ENCODE measurements around the gene SH2D2A.

The SH2D2A gene

DNA sequence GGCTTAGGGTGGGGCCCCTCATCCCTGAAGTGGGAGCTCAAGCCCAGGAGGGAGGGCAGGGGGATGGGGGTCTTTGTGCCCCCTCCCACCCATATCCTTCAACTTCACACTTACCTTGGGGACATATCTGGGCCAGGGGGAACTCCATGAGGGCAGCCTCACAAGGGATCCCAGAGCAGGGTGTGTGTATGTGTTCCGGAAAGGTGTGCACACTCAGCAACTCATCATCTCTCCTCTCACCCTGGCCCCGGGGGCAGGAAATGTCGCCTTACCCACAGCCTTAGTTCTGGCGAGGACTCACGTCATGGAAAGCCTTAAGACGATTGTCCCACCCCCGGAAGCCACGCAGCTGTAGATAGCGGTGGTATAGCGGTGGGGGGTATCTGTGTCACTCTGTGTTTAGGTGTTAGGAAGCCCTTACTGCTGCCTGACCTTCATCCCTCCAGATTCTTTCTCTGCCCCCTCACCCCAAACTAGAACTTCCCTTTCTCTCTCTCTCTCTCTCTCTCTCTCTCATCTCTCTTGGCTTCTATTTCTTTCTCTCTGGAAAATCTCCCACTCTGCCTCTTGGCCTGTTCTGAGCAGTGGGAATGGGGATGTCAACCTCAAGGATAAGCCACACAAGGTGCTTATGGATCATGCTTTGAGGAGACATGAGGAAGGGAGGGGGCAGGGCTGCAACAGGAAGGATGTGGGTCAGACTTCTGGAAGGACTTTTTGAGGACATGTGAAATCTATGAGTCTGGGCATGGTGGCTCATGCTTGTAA is at the start of gene SH2D2A:
TSS of gene SH2D2A (minus strand) at position 288 of the 768 bp plus-strand sequence. CDS start at position 148, 140 bp downstream.
- no peak for DNase-seq (ENCODE audit: low read depth in 2 of 2)

DNA sequence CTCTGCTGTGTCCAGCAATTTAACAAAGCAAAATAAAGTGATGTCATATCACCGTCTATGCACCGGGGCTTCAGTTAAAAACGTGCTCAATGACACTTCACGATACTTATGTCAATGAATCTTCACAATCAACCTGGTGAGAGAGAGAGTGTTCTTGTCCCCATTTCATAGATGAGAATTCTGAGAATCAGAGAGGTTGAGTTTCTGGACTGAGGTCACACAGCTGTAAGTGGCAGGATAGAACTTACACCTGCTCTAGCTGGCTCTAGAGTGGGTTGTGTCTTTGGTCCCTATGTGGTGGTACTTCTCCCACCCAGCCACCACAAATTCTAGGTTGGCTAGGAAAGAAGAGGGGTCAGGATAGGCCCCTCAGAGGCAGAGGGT is 49.2 kb upstream of the SH2D2A start:
- no peak for DNase-seq (ENCODE audit: low read depth in 2 of 2)

DNA sequence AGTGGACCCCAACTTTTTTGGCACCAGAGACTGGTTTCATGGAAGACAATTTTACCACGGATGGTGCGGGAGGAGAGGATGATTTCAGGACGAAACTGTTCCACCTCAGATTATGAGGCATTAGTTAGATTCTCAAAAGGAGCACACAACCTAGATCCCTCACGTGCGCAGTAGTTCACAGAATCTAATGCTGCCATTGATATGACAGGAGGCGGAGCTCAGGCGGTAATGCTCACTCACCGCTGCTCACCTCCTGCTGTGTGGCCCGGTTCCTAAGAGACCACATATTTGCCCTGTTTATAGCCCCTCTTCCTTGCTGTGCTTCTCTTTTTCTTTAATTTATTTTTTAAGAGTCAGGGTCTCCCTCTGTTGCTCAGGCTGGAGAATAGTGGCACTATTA is 48.6 kb upstream of the SH2D2A start:
- DNase-seq (ENCODE audit: low read depth in 2 of 2): no peak

DNA sequence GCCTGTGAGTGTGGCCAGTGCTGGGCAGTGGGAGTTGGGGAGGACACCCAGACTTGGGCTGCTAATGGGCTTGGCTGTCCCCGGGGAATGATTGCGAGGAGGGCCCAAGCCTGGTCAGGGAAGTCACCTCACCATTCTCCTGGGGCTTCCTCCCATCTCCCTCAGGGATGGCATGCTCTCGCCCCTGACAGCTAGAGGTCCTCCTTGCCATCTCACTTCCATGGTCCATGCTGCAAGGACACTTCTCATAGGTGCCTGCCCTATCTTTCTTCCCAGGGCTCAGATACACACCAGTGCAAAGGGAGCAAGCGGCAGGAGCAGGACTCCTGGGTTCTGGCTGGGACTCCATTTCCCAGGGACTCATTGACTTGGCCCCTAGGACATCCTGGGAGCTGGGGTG is 48.1 kb upstream of the SH2D2A start:
- no peak for DNase-seq (ENCODE audit: low read depth in 2 of 2)

DNA sequence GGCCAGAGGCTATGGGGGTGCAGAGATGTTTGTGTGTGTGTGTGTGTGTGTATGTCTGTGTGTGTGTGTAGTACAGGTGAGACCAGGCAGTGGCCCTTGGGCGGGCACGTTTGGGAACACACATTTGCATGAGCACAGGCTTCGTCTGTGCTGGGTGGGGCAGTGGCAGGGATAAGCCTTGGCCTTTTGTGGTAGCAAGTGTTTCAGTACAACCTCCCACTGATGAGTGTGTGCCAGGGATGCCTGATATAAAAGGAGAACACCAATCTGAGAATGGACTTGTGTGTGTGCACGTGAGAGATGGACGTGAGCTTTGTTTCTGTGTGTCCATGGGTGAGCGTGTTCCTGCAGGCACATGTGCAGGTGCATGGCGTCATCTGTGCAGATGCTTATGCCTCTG is 47.0 kb upstream of the SH2D2A start:
- DNase-seq (ENCODE audit: low read depth in 2 of 2): no peak

DNA sequence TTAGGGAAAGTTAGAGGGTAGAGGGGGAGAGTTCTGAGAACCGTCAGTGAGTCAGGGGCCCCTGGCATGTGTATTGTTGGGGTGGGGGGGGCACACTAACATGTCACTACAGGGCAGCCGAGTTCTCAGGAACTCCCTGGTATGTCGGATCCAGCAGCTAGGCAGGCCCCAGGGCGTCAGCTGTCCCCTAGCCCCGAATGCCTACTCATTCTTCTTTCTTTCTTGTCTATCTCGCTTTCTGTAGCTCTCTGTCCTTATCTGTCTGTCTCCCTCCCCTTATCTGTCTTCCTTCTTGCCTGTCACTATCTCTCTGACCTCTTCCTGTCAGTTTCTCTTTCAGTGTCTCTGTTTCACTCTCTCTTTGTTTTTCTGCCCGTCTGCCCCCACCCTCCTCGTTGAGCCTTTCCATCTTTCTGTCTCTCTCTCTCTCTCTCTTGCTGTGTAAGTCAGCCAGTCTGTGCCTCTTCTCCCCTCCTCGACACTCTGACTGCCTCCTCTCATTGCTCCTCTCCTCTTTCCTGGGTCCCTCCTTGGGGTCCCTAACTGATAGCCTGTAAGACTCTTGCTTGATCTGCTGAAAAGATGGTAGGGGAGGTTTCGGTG is 46.5 kb upstream of the SH2D2A start:
- DNase-seq (ENCODE audit: low read depth in 2 of 2): no peak

DNA sequence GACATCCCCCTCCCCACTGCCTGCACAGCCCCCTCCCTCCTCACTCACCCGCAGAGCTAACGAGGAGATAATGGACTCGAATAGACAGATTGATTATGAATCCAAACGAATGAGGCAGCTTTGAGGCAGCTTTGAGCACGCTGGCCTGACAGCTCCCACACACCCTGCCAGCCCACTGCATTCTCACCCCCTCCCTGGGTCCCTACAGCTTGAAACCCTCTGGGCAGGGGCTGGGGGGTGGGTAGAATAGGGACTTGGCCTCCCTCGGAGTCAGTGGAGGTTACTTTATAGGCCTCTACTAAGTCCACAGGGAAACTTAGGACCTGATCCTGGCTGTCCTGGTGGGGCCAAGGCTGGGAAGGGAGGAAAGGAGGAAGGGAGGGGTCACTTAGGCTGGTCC is 45.9 kb upstream of the SH2D2A start:
- no peak for DNase-seq (ENCODE audit: low read depth in 2 of 2)

DNA sequence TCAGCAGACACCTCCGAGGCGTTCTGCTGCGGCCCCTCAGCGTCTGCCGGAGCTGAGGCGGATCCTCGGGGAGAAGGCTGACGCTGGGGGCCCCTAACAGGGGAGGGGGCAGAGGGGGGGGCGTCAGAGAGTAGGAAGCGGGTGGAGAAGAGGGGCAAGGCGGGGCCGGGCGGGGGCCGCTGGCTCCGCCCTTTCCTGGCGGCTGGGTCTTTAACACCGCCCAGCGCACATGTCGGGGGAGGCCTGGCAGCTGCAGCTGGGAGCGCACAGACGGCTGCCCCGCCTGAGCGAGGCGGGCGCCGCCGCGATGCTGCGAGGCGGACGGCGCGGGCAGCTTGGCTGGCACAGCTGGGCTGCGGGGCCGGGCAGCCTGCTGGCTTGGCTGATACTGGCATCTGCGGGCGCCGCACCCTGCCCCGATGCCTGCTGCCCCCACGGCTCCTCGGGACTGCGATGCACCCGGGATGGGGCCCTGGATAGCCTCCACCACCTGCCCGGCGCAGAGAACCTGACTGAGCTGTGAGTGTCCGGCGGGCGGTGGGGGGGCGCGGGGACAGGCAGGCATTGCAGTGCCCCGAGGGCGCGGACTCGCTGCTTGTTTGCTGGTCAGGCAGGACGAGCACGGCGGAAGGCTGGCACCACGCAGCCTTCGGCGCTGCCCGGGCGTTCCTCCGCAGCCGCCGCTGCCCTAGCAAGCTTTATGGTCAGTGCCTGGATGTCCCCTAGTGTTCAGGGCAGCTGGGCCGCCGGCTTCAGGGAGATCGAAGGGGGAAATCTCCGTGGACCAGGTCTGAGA is 44.2 kb upstream of the SH2D2A start, which contains the start of gene NTRK1:
TSS of gene NTRK1 (plus strand) at position 238 of the 796 bp plus-strand sequence. CDS start at position 308, 70 bp downstream.
- DNase-seq (ENCODE audit: low read depth in 2 of 2): no peak

DNA sequence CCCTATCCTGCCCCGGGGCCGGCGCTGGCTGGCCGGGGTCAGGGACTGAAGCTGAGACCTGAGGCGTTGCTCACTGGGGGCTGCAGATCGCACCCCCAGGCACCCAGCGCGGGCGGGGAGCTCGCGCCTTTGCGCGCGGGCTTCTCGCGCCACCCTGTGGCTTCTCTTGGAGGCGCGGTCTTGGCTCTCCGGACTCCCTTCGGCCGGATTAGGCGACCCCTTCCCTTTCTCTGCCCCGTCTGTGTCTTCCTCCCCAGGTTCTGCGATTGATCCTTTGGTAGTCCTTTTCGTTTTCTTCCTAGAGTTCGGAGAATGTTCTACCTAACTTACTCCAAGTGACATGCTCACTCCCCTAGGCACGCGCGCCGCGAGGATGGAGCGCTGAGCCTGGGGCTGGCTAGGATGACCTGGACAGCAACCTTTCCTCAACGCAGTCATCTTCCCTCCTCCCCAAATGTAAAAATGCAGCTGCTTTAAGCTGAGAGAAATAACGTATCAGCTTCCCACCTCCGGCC is 43.5 kb upstream of the SH2D2A start:
- DNase-seq (ENCODE audit: low read depth in 2 of 2): no peak

DNA sequence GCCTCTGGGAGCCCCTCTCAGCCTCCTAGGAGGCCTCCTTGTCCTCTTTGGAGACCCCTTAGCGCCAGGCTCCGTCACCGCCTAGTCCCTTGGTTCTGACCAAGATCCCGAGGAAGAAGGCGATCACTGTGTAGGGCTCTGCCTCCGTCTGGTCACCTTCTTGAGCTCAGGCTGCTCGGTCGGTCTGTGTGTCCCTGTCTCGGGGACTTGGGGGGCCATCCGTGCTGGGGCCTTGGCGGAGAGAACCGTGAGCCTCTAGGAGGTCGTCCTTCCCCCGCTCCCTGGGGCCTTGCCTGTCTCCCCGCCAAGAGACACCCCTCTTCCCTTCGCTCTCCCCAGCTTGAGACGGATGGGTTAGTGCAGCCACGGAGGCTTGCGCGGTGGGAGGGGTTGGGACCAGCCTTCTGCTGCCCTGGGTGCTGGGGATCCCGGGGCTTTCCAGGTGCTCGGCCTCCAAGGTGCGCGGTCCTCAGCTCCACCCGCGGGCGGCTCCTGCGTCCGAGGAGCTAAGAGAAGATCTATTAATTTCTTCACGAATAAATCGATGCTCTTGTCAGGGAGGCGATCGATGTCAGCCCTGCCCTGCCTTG is 43.0 kb upstream of the SH2D2A start:
- DNase-seq (ENCODE audit: low read depth in 2 of 2): no peak

DNA sequence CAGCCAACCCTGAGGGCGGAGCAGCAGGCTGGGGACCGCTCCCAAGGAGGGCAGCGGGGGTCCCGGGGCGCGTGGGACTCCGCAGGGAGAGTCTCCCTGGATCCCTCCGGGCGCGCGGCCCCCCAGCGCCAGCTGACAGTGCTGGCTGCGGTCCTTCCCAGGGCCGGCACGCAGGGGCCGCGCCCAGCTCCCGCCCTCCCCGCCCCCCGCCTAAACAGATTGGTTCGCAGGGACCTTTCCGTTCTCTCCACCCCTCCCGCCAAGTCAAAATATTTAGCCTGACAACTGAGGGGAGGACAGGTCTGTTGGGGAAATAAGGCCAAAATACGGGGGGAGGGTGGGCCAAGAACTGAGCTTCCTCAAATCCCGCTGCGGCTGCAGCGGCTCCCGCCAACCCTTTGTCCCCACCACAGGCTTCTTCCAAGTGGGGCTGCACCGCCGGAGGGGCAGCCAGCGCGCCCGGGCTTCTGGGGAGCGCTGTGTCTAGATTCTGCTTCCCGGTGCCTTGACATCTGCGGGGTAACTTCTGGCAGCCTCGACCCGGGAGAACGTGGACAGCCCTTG is 42.4 kb upstream of the SH2D2A start, which contains the start of gene INSRR:
TSS of gene INSRR (minus strand) at position 159 of the 564 bp plus-strand sequence. CDS start 496 bp downstream, outside the sequence.
- DNase-seq (ENCODE audit: low read depth in 2 of 2): no peak

DNA sequence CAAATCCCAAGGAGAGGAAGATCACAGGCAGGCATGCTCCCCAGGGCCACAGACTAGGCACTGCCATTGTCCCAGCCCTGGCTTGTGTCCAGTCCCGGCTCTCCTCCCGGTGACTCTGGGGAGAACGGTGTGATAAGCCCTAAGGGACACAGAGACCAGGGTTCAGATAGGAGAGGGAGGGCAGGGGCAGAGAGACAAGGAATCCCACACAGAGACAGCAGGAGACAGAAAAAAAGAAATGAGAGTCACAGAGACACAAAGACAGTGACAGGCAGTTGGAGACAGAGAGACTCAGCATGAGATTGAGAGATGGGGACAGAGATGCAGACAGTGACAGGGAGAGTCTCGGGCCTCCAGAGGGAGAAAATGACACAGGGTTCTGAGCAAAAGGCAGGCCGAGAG is 41.9 kb upstream of the SH2D2A start:
- no peak for DNase-seq (ENCODE audit: low read depth in 2 of 2)

DNA sequence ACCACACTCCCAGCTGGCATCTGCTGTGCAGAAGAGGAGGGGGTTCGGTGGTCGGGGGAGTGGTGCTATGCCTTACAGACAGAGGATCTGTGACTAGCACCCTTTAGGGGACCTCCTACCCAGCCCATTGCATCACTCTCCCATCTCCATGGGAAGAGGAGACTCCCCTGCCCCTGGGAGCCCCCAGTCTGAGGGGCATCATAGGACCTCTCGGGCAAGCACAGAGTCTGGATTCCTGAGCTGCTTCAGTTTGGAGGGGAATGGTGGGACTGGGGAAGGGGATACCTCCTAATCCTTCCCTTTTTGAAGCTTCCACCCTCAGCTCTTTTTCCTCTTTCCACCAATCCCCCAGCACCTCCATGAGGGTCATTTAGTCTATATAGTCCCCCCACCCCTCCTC is 40.9 kb upstream of the SH2D2A start:
- no peak for DNase-seq (ENCODE audit: low read depth in 2 of 2)

DNA sequence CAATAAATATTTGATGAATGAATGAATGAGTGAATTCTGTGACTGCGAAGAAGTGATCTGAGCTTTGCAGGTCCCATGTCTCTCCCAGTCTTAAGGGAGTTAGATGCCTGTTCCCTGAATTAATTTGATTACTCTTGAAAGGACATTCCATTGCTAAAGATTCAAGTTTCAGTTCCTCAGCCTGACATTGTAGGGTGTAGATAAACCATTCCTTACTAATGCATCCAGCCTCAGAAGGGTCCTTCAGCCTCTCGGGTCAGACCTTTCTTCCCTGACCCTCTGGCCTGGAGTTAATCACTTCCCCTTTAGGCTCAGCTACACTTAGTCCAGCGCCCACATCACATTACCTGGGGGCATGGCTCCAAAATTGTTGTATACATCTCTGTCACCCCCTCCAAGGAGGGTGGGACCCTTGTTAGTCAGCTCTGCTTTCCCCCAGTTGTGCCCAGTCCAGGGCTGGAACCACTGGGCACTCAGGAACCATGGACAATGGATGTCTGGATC is 39.7 kb upstream of the SH2D2A start:
- DNase-seq (ENCODE audit: low read depth in 2 of 2): no peak

DNA sequence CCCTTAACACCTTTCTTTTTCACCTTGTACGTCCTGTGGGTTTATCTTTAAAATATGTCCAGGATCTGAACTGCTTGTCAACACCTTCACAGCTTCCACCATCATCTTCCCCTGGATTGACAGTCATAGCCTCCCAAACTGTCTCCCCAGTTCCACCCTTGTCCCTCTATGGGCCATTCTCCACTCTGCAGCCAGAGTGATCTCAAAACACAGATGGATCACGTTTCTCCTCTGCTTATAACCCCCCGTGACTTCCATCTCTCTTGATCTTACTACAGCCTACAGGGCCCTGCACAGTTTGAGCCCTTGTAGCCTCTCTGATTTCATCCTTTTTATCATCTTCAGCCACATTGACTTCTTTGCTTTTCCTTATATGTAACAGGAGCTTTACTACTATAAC is 38.0 kb upstream of the SH2D2A start:
- DNase-seq (ENCODE audit: low read depth in 2 of 2): no peak

DNA sequence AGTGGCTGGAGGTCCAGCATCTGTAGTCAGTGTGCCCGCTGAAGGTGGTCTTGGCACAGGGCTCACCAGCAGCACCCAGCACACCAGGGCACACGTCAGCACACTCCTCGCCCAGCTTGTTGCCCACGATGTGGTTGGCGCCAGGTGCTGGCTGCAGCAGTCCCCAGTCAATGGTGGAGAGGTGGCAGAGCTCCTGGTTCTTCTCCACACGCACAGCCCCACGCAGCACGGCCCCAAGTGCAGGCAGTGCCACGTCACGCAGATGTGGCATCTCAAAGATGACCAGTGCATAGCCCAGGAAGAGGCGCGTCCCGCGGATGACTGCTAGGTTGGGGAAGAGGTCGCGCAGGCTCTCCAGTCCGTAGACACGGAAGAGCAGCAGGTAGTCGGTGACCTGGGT is 37.1 kb upstream of the SH2D2A start:
- DNase-seq (ENCODE audit: low read depth in 2 of 2): no peak

DNA sequence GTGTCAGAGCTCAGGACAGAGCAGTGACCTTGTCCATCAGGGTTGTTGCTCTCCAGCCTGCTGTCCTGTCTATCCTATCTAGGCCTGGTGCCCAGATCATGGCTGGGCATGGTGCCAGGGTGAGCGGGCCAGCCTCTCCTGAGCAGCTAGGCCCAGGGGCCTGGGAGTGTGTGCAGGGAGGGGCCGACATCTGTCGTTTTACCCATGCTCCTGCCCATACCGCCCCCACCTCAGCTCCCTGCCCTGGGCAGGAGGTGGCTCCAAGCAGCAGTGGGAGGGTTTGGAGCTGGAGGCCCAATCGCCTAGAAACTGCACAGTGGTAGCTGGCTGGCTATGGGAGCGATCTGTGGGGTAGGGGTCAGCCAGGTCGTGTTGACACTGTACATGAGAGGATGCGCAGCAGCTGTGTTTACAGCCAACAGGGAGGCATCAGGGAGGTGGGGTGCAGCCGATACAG is 35.8 kb upstream of the SH2D2A start:
- no peak for DNase-seq (ENCODE audit: low read depth in 2 of 2)

DNA sequence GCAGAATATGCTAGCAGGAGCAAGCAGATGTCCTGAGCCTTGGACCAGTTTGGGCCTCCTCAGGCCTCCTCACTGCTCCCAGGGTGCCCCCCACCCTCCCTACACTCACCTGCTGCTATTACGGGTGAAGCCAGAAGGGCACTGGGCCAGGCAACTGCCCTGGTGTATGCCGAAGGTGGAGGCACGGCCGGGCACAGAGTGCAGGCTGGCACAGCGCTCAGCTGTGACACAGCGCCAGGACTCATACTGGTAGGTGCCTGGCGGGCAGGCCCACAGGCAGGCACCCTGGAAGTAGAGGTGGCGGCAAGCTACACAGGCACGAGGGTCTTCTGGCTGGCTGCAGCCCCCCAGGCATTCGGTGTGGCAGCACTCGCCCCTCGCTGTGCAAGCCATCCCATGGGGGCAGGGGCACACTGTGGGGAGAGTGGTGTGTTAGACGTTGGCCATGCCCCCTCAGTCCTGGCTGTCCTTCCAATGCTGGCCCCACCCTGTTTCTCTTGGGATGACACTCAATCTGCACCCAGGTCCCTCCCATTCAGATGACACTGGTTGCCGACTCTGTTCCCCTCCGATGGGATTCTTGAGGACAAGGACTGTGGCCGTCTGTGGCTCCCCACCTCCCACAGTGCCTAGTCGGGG is 35.2 kb upstream of the SH2D2A start:
- DNase-seq (ENCODE audit: low read depth in 2 of 2): no peak

DNA sequence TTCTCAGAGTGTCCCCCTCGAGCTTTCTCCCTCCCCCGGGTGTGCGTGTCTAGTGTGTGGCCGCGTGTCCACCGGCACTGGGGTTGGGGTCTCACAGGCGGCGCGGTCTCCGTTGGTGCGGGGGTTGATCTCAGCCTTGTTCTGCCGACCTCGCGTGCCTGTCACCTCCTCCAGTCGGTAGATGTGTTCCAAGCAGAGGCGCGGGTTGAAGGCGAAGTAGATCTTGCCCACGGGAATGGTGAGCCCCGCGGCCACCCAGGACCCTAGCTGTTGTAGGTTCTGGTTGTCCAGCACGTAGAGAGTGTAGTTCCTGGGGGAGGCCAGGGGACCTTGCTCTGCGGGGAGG is 32.5 kb upstream of the SH2D2A start:
- no peak for DNase-seq (ENCODE audit: low read depth in 2 of 2)

DNA sequence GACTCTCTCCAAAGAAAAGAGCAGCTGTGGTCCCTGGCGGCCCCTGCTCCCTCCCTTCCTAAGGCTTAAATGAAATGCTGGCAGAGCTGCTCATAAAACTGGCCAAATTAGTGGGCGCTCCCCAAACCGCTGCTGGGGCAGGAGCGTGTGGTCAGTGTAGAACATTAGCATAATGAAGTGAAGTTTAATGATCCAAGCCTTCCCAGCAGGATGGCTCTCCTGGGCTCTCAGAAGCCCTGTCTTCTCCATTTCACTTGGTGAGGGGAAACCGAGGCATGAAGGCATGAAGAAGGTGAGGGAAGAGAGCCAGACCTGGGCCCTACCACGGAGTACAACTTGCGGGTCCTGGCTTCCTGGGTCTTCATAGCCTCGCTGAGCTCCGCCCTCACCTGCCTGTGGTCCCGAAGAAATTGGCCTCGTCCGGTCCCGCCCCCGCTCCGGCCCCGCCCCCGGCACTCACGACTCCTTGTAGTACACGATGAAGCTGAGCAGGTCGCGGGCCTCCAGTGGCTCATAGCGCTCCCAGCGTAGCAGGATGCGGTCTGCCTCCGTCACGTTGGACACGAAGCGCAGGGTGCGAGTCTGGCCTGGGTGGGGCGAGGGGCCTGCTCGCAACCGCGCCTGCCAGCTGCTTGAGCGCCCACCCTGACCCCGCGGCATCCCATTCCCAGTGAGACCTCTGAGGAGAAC is 32.0 kb upstream of the SH2D2A start:
- no peak for DNase-seq (ENCODE audit: low read depth in 2 of 2)

All from fibroblast of skin of left quadriceps (primary cell).